Effector memory CD4-positive, alpha-beta T cell (primary cell): ENCODE data around the gene PVR.

Experiments
- DNase-seq, 3 donors: peaks; one replicate each; pipeline ENCODE4 v3.0.0-alpha.2; 2020
- H3K27ac ChIP-seq: 2 replicates; pipeline ENCODE4 v1.7.0; 2013; ENCODE audit warnings: mild to moderate bottlenecking, low read length, moderate library complexity; ENCODE audit not compliant: insufficient read depth, poor library complexity, severe bottlenecking
- H3K27me3 ChIP-seq: replicated peaks from 2 replicates; pipeline ENCODE4 v1.7.0; 2013; ENCODE audit warnings: mild to moderate bottlenecking, low read length; ENCODE audit not compliant: insufficient read depth, control insufficient read depth, poor library complexity, severe bottlenecking
- H3K36me3 ChIP-seq: 2 replicates; pipeline ENCODE4 v1.7.0; 2013; ENCODE audit warnings: mild to moderate bottlenecking, low read length, moderate library complexity; ENCODE audit not compliant: control insufficient read depth, insufficient read depth
- H3K4me1 ChIP-seq: 2 replicates; pipeline ENCODE4 v1.7.0; 2013; ENCODE audit warnings: low read length, mild to moderate bottlenecking; ENCODE audit not compliant: control insufficient read depth, insufficient read depth, poor library complexity, severe bottlenecking
- H3K4me3 ChIP-seq: 2 replicates; pipeline ENCODE4 v1.7.0; 2013; ENCODE audit warnings: low read length, low read depth, mild to moderate bottlenecking; ENCODE audit not compliant: insufficient read depth, poor library complexity, severe bottlenecking
- H3K9me3 ChIP-seq: 2 replicates; pipeline ENCODE4 v1.7.0; 2013; ENCODE audit warnings: mild to moderate bottlenecking, low read length, moderate library complexity; ENCODE audit not compliant: control insufficient read depth

PVR gene

DNA sequence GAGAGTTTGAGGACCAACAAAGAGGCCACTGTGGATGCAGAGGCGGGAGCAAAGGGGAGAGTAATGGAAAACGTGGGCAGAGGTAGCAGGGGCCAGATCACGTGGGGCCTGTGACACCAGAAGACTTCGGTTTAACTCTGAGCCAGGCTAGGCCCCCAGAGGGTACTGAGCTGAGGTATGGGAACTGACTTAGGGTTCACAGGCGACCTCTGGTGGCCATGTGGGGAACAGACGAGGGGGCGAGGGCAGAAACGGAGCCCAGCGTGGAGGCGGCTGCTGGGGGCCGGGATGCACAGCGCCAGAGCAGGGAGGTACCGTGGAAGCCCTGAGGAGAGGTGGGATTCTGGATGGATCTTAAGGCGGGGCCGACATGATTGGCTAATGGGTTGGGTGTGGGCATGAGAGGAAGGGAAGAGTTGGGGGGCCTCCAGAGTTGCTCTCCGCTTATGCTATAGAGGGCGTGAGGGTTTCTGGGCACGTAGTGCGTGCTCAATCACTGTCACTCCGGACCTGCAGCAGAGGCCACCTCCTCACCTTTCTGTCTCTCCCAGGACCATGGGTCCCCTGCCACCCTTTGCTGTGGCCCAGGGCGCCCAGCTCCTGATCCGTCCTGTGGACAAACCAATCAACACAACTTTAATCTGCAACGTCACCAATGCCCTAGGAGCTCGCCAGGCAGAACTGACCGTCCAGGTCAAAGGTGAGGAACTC is 13.7 kb downstream of the PVR start:
- Histone ChIP-seq H3K27me3 (no peaks in the 10 kb centered on the region), H3K4me3 (no peak overlapping the region), H3K27ac (no peak overlapping the region), H3K36me3 (no peaks in the 10 kb centered on the region), H3K4me1 (no peaks in the 10 kb centered on the region), H3K9me3 (no peaks in the 10 kb centered on the region)
- DNase-seq, result peak; percentile 9 to 31 (median 22)

DNA sequence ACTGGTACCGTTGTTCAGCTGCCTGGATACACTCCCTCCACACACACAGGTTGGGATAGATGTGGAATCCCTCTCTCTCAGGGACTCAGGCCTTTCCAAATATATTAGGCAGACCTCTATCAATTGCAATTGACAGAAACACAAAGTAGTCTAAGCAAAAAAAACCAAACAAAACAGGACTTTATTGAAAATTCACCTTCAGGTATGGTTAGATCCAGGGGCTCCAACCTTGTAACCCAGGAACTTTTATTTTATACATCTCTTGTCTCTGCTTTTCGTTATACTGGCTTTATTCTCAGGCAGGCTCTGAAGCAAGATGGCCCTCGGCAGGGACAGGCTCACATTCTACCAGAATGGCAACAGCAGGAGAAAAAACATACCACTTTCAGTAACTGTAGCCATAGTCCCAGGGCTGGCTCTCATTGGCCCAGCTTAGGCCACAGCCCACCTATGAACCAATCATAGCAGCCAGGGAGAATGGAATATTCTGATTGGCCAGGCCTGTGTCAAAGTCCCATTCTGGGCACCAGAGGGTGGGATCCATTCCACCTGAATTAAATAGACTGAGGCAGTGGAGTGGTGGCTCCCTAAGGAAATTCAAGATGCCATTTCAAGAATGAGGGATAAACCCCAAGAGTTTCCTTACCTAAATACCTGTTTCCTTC is 14.5 kb downstream of the PVR start:
- Histone ChIP-seq H3K4me3 (no peak overlapping the region), H3K27me3 (no peaks in the 10 kb centered on the region), H3K4me1 (no peaks in the 10 kb centered on the region), H3K9me3 (no peaks in the 10 kb centered on the region), H3K27ac (no peak overlapping the region), H3K36me3 (no peaks in the 10 kb centered on the region)
- DNase-seq, result no peak

DNA sequence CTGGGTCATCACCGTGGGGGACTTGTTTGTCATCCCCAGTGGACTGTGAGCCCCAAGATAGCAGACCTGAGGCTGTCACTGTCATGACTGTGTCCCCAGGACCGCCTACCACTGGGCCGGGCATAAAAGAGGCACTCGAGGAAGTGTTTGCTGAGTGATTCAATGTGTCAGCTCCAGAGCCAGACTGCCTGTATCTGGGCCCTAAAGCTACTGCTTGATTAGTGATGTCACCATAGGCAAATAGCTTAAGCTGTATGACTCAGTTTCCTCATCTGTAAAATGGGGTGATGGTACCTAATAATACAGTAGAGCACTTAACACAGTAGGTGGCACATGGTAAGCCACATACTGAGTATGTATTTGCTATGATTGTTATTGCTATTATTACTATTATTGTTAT is 16.4 kb downstream of the PVR start:
- no peaks in the 10 kb centered on the region for H3K4me1 ChIP-seq
- H3K36me3 ChIP-seq, result no peaks in the 10 kb centered on the region
- H3K27me3 ChIP-seq, result no peaks in the 10 kb centered on the region
- DNase-seq, result no peak
- H3K9me3 ChIP-seq, result no peaks in the 10 kb centered on the region
- H3K4me3 ChIP-seq, result no peak overlapping the region
- H3K27ac ChIP-seq, result no peak overlapping the region

GRCh38 chr19:44661205-44661604 is 17.5 kb downstream of the PVR start:
- Histone ChIP-seq H3K27ac (no peak overlapping the region), H3K27me3 (no peaks in the 10 kb centered on the region), H3K4me1 (no peaks in the 10 kb centered on the region), H3K36me3 (no peaks in the 10 kb centered on the region), H3K9me3 (no peaks in the 10 kb centered on the region), H3K4me3 (no peak overlapping the region)
- no peak for DNase-seq

GRCh38 chr19:44661904-44662303 is 18.2 kb downstream of the PVR start:
- Histone ChIP-seq H3K9me3 (no peaks in the 10 kb centered on the region), H3K4me1 (no peaks in the 10 kb centered on the region), H3K36me3 (no peaks in the 10 kb centered on the region), H3K4me3 (no peak overlapping the region), H3K27ac (no peak overlapping the region), H3K27me3 (no peaks in the 10 kb centered on the region)
- DNase-seq, result no peak

DNA sequence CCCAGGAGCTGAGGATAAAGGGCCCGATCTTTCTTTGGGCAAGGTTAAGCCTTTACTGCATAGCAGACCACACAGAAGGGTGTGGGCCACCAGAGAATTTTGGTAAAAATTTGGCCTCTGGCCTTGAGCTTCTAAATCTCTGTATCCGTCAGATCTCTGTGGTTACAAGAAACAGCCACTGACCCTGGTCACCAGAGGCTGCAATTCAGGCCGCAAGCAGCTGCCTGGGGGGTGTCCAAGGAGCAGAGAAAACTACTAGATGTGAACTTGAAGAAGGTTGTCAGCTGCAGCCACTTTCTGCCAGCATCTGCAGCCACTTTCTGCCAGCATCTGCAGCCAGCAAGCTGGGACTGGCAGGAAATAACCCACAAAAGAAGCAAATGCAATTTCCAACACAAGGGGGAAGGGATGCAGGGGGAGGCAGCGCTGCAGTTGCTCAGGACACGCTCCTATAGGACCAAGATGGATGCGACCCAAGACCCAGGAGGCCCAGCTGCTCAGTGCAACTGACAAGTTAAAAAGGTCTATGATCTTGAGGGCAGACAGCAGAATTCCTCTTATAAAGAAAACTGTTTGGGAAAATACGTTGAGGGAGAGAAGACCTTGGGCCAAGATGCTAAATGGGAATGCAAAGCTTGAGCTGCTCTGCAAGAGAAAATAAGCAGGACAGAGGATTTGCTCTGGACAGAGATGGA is 19.1 kb downstream of the PVR start:
- Histone ChIP-seq H3K9me3 (no peaks in the 10 kb centered on the region), H3K27ac (no peak overlapping the region), H3K27me3 (no peaks in the 10 kb centered on the region), H3K4me1 (no peaks in the 10 kb centered on the region), H3K36me3 (no peaks in the 10 kb centered on the region), H3K4me3 (no peak overlapping the region)
- no peak for DNase-seq

GRCh38 chr19:44663996-44664395 is 20.3 kb downstream of the PVR start:
- Histone ChIP-seq H3K4me3 (no peak overlapping the region), H3K36me3 (no peaks in the 10 kb centered on the region), H3K4me1 (no peaks in the 10 kb centered on the region), H3K27ac (no peak overlapping the region), H3K27me3 (no peaks in the 10 kb centered on the region), H3K9me3 (no peaks in the 10 kb centered on the region)
- DNase-seq, result no peak

- Histone ChIP-seq H3K36me3 (no peaks in the 10 kb centered on the region), H3K4me3 (no peak overlapping the region), H3K27ac (no peak overlapping the region), H3K27me3 (no peaks in the 10 kb centered on the region), H3K9me3 (no peaks in the 10 kb centered on the region), H3K4me1 (no peaks in the 10 kb centered on the region)
- DNase-seq, result no peak
These were observed 21.3 kb downstream of the PVR start for GRCh38 chr19:44664976-44665375.

DNA sequence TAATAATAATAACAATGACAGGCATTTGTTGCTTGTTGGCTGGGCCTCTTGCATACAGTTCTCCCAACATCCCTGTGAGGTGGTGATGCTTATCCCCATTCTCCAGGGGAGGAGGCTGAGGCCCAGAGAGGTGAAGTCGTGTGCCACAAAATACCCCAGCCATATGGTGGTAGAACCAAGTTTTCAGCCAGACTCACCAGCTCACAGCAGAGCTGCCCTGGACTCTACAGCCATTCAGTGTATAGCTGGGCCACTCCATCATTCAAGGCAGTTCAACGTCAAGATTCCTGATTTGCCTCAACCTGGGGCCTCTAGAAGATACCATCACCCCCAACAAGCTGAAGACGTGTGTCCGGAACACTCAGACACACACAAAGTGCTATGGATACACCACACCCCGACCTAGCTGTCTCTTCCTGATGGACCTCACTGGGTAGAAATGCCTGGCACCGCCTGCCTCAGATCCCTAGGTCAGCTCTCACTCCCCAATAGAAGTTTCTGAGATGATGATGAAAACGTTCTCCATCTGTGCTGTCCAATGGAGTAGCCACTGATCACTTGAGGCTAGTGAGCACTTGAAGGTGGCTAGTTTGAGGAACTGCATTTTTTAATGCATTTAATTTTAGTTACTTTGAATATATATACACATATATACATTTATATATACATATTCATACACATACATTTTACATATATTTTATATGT is 23.3 kb downstream of the PVR start:
- no peak overlapping the region for H3K4me3 ChIP-seq
- no peak for DNase-seq
- H3K4me1 ChIP-seq, result no peaks in the 10 kb centered on the region
- H3K9me3 ChIP-seq, result no peaks in the 10 kb centered on the region
- H3K27ac ChIP-seq, result no peak overlapping the region
- no peaks in the 10 kb centered on the region for H3K36me3 ChIP-seq
- no peaks in the 10 kb centered on the region for H3K27me3 ChIP-seq
